ENCODE results near the gene HTRA1.

HTRA1 gene

GRCh38 chr10:122524811-122525210, 63.5 kb downstream of the HTRA1 start:
- Mint-ChIP-seq H3K9me3 (ENCODE audit: low read depth) (no peaks in the 10 kb centered on the region), H3K36me3 (no peaks in the 10 kb centered on the region), H3K27me3 (no peaks in the 10 kb centered on the region), H3K4me1 (ENCODE audit: low read depth) (no peaks in the 10 kb centered on the region), H3K27ac (no peak overlapping the region), H3K4me3 (no peak overlapping the region)

DNA sequence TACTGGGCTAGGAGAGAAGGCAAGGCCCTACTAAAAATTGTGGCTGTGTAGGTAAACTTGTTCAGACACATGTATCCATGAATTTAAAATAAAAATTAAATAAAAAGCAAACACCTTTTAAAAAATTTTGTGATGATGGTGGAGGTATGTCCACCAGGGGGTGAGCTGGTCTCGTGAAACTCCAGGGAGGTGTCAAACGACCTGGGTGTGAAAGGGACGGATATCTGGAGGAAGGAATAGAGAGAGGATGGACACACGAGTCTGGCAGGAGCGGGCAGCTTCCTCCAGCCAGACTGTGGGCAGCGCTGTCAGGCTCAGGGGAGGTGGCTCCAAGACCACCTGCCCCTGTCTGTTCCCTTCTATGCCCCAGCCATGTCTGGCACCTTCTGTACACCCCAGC, 64.4 kb downstream of the HTRA1 start:
- no peaks in the 10 kb centered on the region for H3K4me1 Mint-ChIP-seq (ENCODE audit: low read depth)
- no peaks in the 10 kb centered on the region for H3K27me3 Mint-ChIP-seq
- H3K4me3 Mint-ChIP-seq = no peak overlapping the region
- H3K36me3 Mint-ChIP-seq = peaks cover under 1% of the 10 kb centered on the region
- no peak overlapping the region for H3K27ac Mint-ChIP-seq
- H3K9me3 Mint-ChIP-seq (ENCODE audit: low read depth) = no peaks in the 10 kb centered on the region

- Mint-ChIP-seq H3K36me3 (peaks cover 3% of the 10 kb centered on the region), H3K4me1 (ENCODE audit: low read depth) (no peaks in the 10 kb centered on the region), H3K4me3 (no peak overlapping the region), H3K9me3 (ENCODE audit: low read depth) (no peaks in the 10 kb centered on the region), H3K27me3 (peaks cover 4% of the 10 kb centered on the region), H3K27ac (no peak overlapping the region)
Measured at GRCh38 chr10:122526892-122527291, 65.5 kb downstream of the HTRA1 start.

GRCh38 chr10:122530177-122530576, 68.8 kb downstream of the HTRA1 start:
- H3K27me3 Mint-ChIP-seq = peaks cover 4% of the 10 kb centered on the region
- H3K27ac Mint-ChIP-seq = no peak overlapping the region
- H3K36me3 Mint-ChIP-seq = peaks cover 3% of the 10 kb centered on the region
- H3K9me3 Mint-ChIP-seq (ENCODE audit: low read depth) = no peaks in the 10 kb centered on the region
- H3K4me3 Mint-ChIP-seq = no peak overlapping the region
- H3K4me1 Mint-ChIP-seq (ENCODE audit: low read depth) = no peaks in the 10 kb centered on the region

GRCh38 chr10:122531261-122531660, 69.9 kb downstream of the HTRA1 start:
- H3K4me3 Mint-ChIP-seq = no peak overlapping the region
- no peaks in the 10 kb centered on the region for H3K9me3 Mint-ChIP-seq (ENCODE audit: low read depth)
- peaks cover 4% of the 10 kb centered on the region for H3K27me3 Mint-ChIP-seq
- no peaks in the 10 kb centered on the region for H3K4me1 Mint-ChIP-seq (ENCODE audit: low read depth)
- H3K27ac Mint-ChIP-seq = no peak overlapping the region
- H3K36me3 Mint-ChIP-seq = peaks cover 3% of the 10 kb centered on the region

GRCh38 chr10:122531939-122532338, 70.6 kb downstream of the HTRA1 start:
- no peaks in the 10 kb centered on the region for H3K4me1 Mint-ChIP-seq (ENCODE audit: low read depth)
- no peaks in the 10 kb centered on the region for H3K9me3 Mint-ChIP-seq (ENCODE audit: low read depth)
- H3K36me3 Mint-ChIP-seq = peaks cover 5% of the 10 kb centered on the region
- H3K27ac Mint-ChIP-seq = no peak overlapping the region
- peaks cover 4% of the 10 kb centered on the region for H3K27me3 Mint-ChIP-seq
- H3K4me3 Mint-ChIP-seq = no peak overlapping the region

- no peak overlapping the region for H3K4me3 Mint-ChIP-seq
- H3K4me1 Mint-ChIP-seq (ENCODE audit: low read depth) = no peaks in the 10 kb centered on the region
- H3K9me3 Mint-ChIP-seq (ENCODE audit: low read depth) = no peaks in the 10 kb centered on the region
- H3K27ac Mint-ChIP-seq = no peak overlapping the region
- H3K27me3 Mint-ChIP-seq = peaks cover 4% of the 10 kb centered on the region
- peaks cover 6% of the 10 kb centered on the region for H3K36me3 Mint-ChIP-seq
Measured at GRCh38 chr10:122532601-122533296, 71.4 kb downstream of the HTRA1 start.

DNA sequence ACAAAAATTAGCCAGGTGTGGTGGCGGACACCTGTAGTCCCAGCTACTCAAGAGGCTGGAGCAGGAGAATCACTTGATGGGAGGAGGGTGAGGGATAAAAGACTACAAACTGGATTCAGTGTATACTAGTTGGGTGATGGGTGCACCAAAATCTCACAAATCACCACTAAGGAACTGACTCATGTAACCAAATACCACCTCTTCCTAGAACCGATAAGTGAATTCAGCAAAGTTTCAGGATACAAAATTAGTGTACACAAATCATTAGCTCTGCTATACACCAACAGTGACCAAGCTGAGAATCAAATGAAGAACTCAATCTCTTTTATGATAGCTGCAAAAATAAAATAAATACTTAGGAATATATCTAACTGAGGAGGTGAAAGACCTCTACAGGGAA, 76.2 kb downstream of the HTRA1 start:
- Mint-ChIP-seq H3K36me3 (peaks cover 5% of the 10 kb centered on the region), H3K27ac (no peak overlapping the region), H3K4me1 (ENCODE audit: low read depth) (peaks cover 27% of the 10 kb centered on the region), H3K27me3 (no peaks in the 10 kb centered on the region), H3K9me3 (ENCODE audit: low read depth) (no peaks in the 10 kb centered on the region), H3K4me3 (no peak overlapping the region)

DNA sequence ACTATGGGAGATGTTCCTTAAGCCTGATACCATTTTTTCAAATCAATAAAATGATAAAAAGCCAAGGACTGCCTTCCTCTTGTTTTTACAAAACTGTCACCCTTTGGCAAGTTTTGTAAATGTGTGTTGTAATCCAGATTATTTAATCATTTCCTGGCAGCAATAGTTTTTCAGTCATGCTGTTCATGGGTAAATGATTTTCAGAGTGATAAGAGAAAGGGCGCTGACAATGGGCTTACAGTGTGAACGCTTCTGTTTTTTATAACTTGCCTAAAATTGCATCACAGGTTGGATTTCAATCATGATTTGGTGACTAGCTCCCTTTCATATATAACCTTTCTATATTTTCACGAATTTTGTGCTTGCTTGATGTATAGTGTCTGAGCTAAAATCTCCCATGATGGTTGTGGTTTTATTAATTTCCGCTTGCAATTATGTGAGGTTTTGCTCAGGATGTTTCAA, 80.2 kb downstream of the HTRA1 start:
- peak overlapping the region; percentile 7 for H3K27ac Mint-ChIP-seq
- peaks cover 50% of the 10 kb centered on the region for H3K4me1 Mint-ChIP-seq (ENCODE audit: low read depth)
- no peaks in the 10 kb centered on the region for H3K27me3 Mint-ChIP-seq
- no peak overlapping the region for H3K4me3 Mint-ChIP-seq
- peaks cover 5% of the 10 kb centered on the region for H3K36me3 Mint-ChIP-seq
- H3K9me3 Mint-ChIP-seq (ENCODE audit: low read depth) = no peaks in the 10 kb centered on the region

- Mint-ChIP-seq H3K4me3 (peak overlapping the region; percentile 1), H3K36me3 (no peaks in the 10 kb centered on the region), H3K4me1 (ENCODE audit: low read depth) (peaks cover 50% of the 10 kb centered on the region), H3K27ac (no peak overlapping the region), H3K27me3 (no peaks in the 10 kb centered on the region), H3K9me3 (ENCODE audit: low read depth) (no peaks in the 10 kb centered on the region)
Measured at GRCh38 chr10:122543676-122544445, 82.5 kb downstream of the HTRA1 start.

DNA sequence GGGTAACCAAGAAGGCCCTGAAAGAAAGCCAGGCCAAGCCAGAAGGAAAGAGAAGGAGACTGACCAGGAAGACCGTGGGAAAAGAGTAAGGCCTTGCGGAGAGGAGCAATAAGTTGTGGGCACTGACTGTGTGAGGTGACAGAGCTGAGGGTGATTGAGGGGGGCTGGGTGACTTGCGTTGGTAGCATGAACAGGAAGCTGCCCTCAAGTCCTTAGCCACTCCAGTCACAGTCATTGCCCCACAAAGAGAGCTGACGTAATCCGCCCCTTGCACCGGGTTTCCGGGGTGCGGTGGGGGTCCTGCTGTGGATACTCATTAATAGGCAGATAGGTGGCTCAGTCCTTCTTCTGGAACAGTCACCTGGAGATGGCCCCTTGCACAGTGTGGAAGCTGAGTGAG, 83.1 kb downstream of the HTRA1 start:
- Mint-ChIP-seq H3K4me3 (peak overlapping the region; percentile 1), H3K4me1 (ENCODE audit: low read depth) (peaks cover 51% of the 10 kb centered on the region), H3K27ac (no peak overlapping the region), H3K27me3 (no peaks in the 10 kb centered on the region), H3K9me3 (ENCODE audit: low read depth) (no peaks in the 10 kb centered on the region), H3K36me3 (no peaks in the 10 kb centered on the region)

DNA sequence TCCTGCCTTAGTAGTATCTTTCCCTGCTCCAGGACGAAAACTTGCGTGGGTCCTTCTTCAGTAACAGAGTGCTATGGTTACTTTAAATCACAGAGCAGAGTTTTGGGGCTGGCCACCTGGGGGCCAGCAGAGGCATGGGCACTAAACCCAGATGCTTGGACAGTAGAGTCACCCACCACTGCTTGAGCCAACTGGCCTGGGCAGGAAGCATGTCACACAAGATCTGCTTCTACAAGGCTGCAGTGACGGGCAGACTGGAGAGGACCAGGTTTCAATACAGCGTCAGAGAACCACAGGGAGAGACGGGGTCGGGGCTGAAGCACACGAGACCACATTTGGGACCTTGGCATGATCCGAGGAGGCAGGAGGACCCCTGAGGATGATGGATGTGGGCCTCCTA, 84.9 kb downstream of the HTRA1 start:
- Mint-ChIP-seq H3K36me3 (no peaks in the 10 kb centered on the region), H3K4me1 (ENCODE audit: low read depth) (peaks cover 46% of the 10 kb centered on the region), H3K4me3 (no peak overlapping the region), H3K9me3 (ENCODE audit: low read depth) (no peaks in the 10 kb centered on the region), H3K27ac (peak overlapping the region; percentile 28), H3K27me3 (no peaks in the 10 kb centered on the region)

- no peak overlapping the region for H3K27ac Mint-ChIP-seq
- H3K4me1 Mint-ChIP-seq (ENCODE audit: low read depth) = peaks cover 32% of the 10 kb centered on the region
- no peak overlapping the region for H3K4me3 Mint-ChIP-seq
- no peaks in the 10 kb centered on the region for H3K36me3 Mint-ChIP-seq
- no peaks in the 10 kb centered on the region for H3K9me3 Mint-ChIP-seq (ENCODE audit: low read depth)
- no peaks in the 10 kb centered on the region for H3K27me3 Mint-ChIP-seq
Measured at GRCh38 chr10:122548407-122549085, 87.2 kb downstream of the HTRA1 start.

DNA sequence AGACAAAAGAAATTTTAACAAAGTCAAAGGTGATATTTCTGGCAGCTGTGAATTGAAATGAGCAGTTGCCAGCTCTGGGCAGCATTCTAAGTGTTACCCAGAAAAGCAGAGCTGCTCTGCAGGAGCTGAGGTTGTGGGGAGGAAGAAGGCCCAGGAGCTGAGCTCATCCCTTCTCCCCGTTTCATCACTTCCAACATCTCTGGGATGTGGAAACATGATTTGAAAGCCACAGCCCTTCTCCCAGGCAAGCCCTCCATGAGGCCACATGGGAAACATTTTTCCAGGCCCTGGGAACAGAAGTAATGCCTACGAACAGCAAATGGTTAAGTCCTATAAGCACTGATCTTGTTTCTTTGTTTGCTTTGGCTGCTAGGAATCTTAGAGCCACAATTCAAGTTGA, 88.3 kb downstream of the HTRA1 start:
- H3K4me3 Mint-ChIP-seq = no peak overlapping the region
- no peak overlapping the region for H3K27ac Mint-ChIP-seq

DNA sequence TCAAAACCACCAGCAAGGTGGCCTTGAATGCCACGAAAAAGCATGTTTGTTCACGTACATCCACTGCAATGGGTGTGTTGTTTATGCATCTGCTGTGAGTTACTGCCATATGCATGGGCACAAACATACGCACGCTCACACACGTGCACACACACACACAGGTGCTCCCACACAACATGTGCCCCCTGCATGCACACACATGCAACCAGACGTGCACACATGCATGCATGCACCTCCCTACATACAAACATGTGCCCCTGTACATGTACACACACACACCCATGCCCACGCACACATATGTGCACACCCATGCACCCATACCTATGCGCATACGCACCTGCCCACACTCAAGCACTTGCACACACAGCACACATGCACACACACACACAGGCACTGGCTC, 89.1 kb downstream of the HTRA1 start:
- H3K27me3 Mint-ChIP-seq = no peaks in the 10 kb centered on the region
- H3K36me3 Mint-ChIP-seq = no peaks in the 10 kb centered on the region
- H3K4me1 Mint-ChIP-seq (ENCODE audit: low read depth) = peaks cover 19% of the 10 kb centered on the region
- H3K9me3 Mint-ChIP-seq (ENCODE audit: low read depth) = no peaks in the 10 kb centered on the region
- H3K4me3 Mint-ChIP-seq = no peak overlapping the region
- H3K27ac Mint-ChIP-seq = no peak overlapping the region

More for the DNA sequence above, 88.3 kb downstream of the HTRA1 start:
- Mint-ChIP-seq H3K9me3 (ENCODE audit: low read depth) (no peaks in the 10 kb centered on the region), H3K27me3 (no peaks in the 10 kb centered on the region), H3K4me1 (ENCODE audit: low read depth) (peaks cover 22% of the 10 kb centered on the region), H3K36me3 (no peaks in the 10 kb centered on the region)
